C4-2B (cell line): Measurements from ENCODE around the gene WDR36.

Experiments
- ZFX ChIP-seq: fragments of 450-650 bp; IDR thresholded peaks from 2 replicates; pipeline ENCODE4 v1.6.1; 2017
- TF ChIP-seq, protein P1 (sequence below): fragments of 450-650 bp; conservative IDR thresholded peaks from 2 replicates; pipeline ENCODE4 v1.5.1; 2017; ENCODE audit warnings: mild to moderate bottlenecking

DNA sequence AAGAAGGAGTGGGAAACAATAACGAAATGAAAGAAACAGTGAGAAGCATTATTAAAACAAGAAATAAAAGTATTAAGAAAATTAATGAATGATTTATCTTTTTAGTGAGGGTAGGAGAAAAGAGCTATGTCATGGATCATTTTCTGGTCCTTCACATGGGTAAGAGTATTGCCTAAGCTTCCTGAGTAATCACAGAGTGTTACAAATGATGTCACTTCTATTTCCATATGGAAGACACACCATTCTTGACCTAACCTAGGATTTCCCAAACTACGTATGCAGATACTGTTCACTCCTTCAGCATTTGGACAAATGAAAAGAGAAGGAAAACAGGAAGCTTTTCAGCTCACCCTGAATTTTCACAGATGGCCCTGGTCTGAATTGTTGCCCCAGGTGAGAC lies 23.9 kb upstream of the WDR36 start:
- TF ChIP-seq, protein P1, sequence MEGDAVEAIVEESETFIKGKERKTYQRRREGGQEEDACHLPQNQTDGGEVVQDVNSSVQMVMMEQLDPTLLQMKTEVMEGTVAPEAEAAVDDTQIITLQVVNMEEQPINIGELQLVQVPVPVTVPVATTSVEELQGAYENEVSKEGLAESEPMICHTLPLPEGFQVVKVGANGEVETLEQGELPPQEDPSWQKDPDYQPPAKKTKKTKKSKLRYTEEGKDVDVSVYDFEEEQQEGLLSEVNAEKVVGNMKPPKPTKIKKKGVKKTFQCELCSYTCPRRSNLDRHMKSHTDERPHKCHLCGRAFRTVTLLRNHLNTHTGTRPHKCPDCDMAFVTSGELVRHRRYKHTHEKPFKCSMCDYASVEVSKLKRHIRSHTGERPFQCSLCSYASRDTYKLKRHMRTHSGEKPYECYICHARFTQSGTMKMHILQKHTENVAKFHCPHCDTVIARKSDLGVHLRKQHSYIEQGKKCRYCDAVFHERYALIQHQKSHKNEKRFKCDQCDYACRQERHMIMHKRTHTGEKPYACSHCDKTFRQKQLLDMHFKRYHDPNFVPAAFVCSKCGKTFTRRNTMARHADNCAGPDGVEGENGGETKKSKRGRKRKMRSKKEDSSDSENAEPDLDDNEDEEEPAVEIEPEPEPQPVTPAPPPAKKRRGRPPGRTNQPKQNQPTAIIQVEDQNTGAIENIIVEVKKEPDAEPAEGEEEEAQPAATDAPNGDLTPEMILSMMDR, result no peak
- no peak for TF ChIP-seq ZFX
